Mesenchymal stem cell (in vitro differentiated cells and primary cell): ENCODE data around the gene INPP5A.
A peak's percentile ranks its signal among the peaks of the same experiment; 100 is the strongest.

ENCODE experiments used
- DNase-seq: peaks from one replicate; pipeline ENCODE4 v3.0.0-alpha.2; 2013
- H2AFZ ChIP-seq: one replicate; pipeline ENCODE4 v1.6.1; 2013; ENCODE audit warnings: low read depth, mild to moderate bottlenecking, control low read depth, inconsistent platforms, low read length, moderate library complexity
- H2AK5ac ChIP-seq: 2 replicates; pipeline ENCODE4 v1.6.1; 2013; ENCODE audit warnings: low read length, moderate library complexity, mild to moderate bottlenecking, inconsistent platforms; ENCODE audit not compliant: severe bottlenecking
- H2BK120ac ChIP-seq: one replicate; pipeline ENCODE4 v1.6.1; 2013; ENCODE audit warnings: low read depth, mild to moderate bottlenecking, inconsistent platforms, low read length, moderate library complexity
- H2BK12ac ChIP-seq, 2 experiments: one replicate each; pipeline ENCODE4 v1.6.1; 2013; ENCODE audit warnings: inconsistent platforms in 2 of 2, low read length in 2 of 2, mild to moderate bottlenecking in 2 of 2, moderate library complexity in 2 of 2, control low read depth in 1 of 2
- H2BK15ac ChIP-seq: one replicate; pipeline ENCODE4 v1.6.1; 2013; ENCODE audit warnings: mild to moderate bottlenecking, low read depth, inconsistent platforms; ENCODE audit not compliant: poor library complexity, severe bottlenecking
- H2BK5ac ChIP-seq: 2 replicates; pipeline ENCODE4 v1.6.1; 2013; ENCODE audit warnings: low read depth, mild to moderate bottlenecking, low read length, control low read depth, inconsistent platforms; ENCODE audit not compliant: poor library complexity, severe bottlenecking
- H3K14ac ChIP-seq, 2 experiments: one replicate each; pipeline ENCODE4 v1.6.1; 2013; ENCODE audit warnings: inconsistent platforms in 2 of 2, low read length in 2 of 2, control low read depth in 1 of 2, mild to moderate bottlenecking in 1 of 2, moderate library complexity in 1 of 2
- H3K18ac ChIP-seq, 2 experiments: one replicate each; pipeline ENCODE4 v1.6.1; 2013; ENCODE audit warnings: inconsistent platforms in 2 of 2, low read length in 2 of 2, control low read depth in 1 of 2, low read depth in 1 of 2, mild to moderate bottlenecking in 1 of 2
- H3K23ac ChIP-seq, 2 experiments: one replicate each; pipeline ENCODE4 v1.6.1; 2013; ENCODE audit warnings: inconsistent platforms in 2 of 2, low read length in 2 of 2, mild to moderate bottlenecking in 2 of 2, moderate library complexity in 2 of 2, control low read depth in 1 of 2
- H3K27ac ChIP-seq: 2 replicates; pipeline ENCODE4 v1.5.1; 2013; ENCODE audit warnings: mild to moderate bottlenecking, moderate library complexity, low read length, control low read depth, inconsistent platforms; ENCODE audit not compliant: poor library complexity, severe bottlenecking
- H3K27me3 ChIP-seq, 2 experiments: 2 replicates each; pipeline versions ENCODE4 v1.6.1 to v1.7.0; 2013; ENCODE audit warnings: low read length in 2 of 2, mild to moderate bottlenecking in 2 of 2, moderate library complexity in 2 of 2, control low read depth in 1 of 2, inconsistent platforms in 1 of 2; ENCODE audit not compliant: control insufficient read depth in 1 of 2, insufficient read depth in 1 of 2
- H3K36me3 ChIP-seq, 2 experiments: 2 replicates each; pipeline versions ENCODE4 v1.6.1 to v1.7.0; 2013; ENCODE audit warnings: low read length in 2 of 2, control low read depth in 1 of 2, inconsistent platforms in 1 of 2, low read depth in 1 of 2, mild to moderate bottlenecking in 1 of 2; ENCODE audit not compliant: insufficient read depth in 2 of 2, control insufficient read depth in 1 of 2
- H3K4ac ChIP-seq, 2 experiments: one replicate each; pipeline ENCODE4 v1.6.1; 2013; ENCODE audit warnings: inconsistent platforms in 2 of 2, low read length in 2 of 2, mild to moderate bottlenecking in 2 of 2, moderate library complexity in 2 of 2, control low read depth in 1 of 2, low read depth in 1 of 2
- H3K4me1 ChIP-seq: 2 replicates; pipeline ENCODE4 v1.6.1; 2013; ENCODE audit warnings: low read depth, low read length, control low read depth; ENCODE audit not compliant: control insufficient read depth, insufficient read depth
- H3K4me2 ChIP-seq: 2 replicates; pipeline ENCODE4 v1.6.1; 2013; ENCODE audit warnings: low read length, mild to moderate bottlenecking, inconsistent platforms; ENCODE audit not compliant: poor library complexity, severe bottlenecking
- H3K4me3 ChIP-seq, 2 experiments: 2 replicates each; pipeline versions ENCODE4 v1.5.1 to v1.7.0; 2013; ENCODE audit warnings: low read length in 2 of 2, mild to moderate bottlenecking in 2 of 2, control low read depth in 1 of 2, low read depth in 1 of 2; ENCODE audit not compliant: insufficient read depth in 1 of 2
- H3K79me1 ChIP-seq: replicated peaks from 2 replicates; pipeline ENCODE4 v1.6.1; 2013; ENCODE audit warnings: mild to moderate bottlenecking, control low read depth, low read length, inconsistent platforms; ENCODE audit not compliant: poor library complexity, severe bottlenecking
- H3K9ac ChIP-seq: 2 replicates; pipeline ENCODE4 v1.7.0; 2013; ENCODE audit warnings: mild to moderate bottlenecking, low read length, moderate library complexity
- H3K9me3 ChIP-seq: 2 replicates; pipeline ENCODE4 v1.7.0; 2013; ENCODE audit warnings: mild to moderate bottlenecking, low read length; ENCODE audit not compliant: control insufficient read depth
- H4K8ac ChIP-seq: one replicate; pipeline ENCODE4 v1.6.1; 2013; ENCODE audit warnings: inconsistent platforms, mild to moderate bottlenecking, low read length, moderate library complexity
- H4K91ac ChIP-seq: one replicate; pipeline ENCODE4 v1.6.1; 2013; ENCODE audit warnings: mild to moderate bottlenecking, low read length, inconsistent platforms
- WGBS: methylation state at CpG from one replicate; pipeline ENCODE4 v1.1.7; 2013; ENCODE audit warnings: mixed read lengths; 5-methylcytosine and 5-hydroxymethylcytosine counted together

The INPP5A gene

DNA sequence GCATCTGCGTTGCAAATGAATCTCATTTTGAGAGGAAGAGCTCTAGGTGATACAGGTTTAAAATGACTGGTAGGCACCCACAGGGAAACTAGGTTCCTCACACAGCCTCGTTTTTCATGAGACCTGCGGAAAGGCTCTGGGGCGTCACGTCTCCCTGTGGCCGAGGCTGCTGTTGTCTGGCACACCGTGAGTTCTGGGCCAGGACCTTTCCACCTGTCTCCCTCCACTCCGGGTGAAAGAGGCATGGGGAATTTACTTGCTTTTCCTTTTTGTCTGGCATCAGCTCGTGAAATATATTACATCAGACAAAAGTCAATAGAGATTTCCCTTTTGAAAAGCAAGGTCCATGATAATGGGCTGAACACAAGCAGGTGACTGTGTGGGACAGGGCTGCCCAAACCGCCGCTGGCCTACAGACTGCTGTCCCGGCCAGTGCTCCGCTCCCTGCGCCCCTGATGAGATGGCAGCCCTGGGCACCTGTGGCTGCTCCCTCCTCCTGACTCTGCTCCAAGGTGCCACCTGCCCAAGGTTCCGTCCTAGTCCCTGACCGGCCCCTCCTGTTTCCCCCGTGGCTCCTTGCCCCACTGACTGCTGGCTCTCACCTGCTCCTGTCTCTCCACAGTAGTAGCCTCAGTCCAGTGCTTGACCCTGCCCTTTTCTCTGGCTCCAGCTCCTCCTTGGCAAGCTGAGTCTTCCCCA, 138.8 kb downstream of the INPP5A start:
- H2BK5ac ChIP-seq, result no peak overlapping the region
- no peak overlapping the region for H2BK12ac ChIP-seq
- peaks cover 38% of the 10 kb centered on the region for H3K79me1 ChIP-seq
- H2BK120ac ChIP-seq, result no peak overlapping the region
- no peak overlapping the region for H3K18ac ChIP-seq
- no peak overlapping the region for H4K8ac ChIP-seq
- no peak overlapping the region for H2BK15ac ChIP-seq
- H3K27ac ChIP-seq, result no peak overlapping the region
- H3K4ac ChIP-seq, result no peak overlapping the region
- no peak for DNase-seq
- H3K9ac ChIP-seq, result no peak overlapping the region
- H3K4me1 ChIP-seq, result peaks cover 9% of the 10 kb centered on the region
- H3K4me2 ChIP-seq, result no peak overlapping the region
- H3K36me3 ChIP-seq, result peaks cover 3 to 18% of the 10 kb centered on the region in 2 experiments
- H3K27me3 ChIP-seq, result no peaks in the 10 kb centered on the region
- no peak overlapping the region for H3K4me3 ChIP-seq
- no peaks in the 10 kb centered on the region for H3K9me3 ChIP-seq
- peak overlapping the region in 1 of 2 experiments; percentile 11 for H3K14ac ChIP-seq
- no peak overlapping the region for H2AK5ac ChIP-seq
- no peak overlapping the region for H2AFZ ChIP-seq
- no peak overlapping the region for H3K23ac ChIP-seq
- H4K91ac ChIP-seq, result peak overlapping the region; percentile 58
- 94% methylated on average over 16 of the region's 17 CpGs for WGBS

DNA sequence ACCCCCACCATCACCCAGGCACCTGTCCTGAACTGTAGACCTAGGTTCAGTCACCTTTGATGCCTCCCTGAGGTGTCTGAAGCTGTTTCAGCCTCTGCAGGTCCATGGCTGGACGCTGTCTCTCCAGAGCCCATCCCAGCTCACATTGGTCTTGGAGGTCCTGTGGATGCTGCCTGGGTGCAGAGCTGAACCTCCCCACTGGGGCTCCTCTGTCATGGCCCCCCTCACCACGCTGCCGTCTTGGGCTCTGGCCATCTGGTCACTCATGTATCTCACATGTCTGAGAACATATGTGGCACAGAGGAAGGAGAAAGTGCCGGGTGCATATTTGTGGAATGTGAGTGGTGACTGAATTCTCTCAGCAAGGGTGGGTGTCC, 139.5 kb downstream of the INPP5A start:
- H2BK120ac ChIP-seq, result no peak overlapping the region
- no peak overlapping the region for H3K14ac ChIP-seq
- H4K8ac ChIP-seq, result no peak overlapping the region
- H3K18ac ChIP-seq, result no peak overlapping the region
- H3K27ac ChIP-seq, result no peak overlapping the region
- H3K23ac ChIP-seq, result no peak overlapping the region
- no peak overlapping the region for H2BK12ac ChIP-seq
- no peak overlapping the region for H3K4me2 ChIP-seq
- no peak overlapping the region for H3K4ac ChIP-seq
- H3K9me3 ChIP-seq, result no peaks in the 10 kb centered on the region
- no peak overlapping the region for H2BK15ac ChIP-seq
- H3K4me1 ChIP-seq, result peaks cover 5% of the 10 kb centered on the region
- no peaks in the 10 kb centered on the region for H3K27me3 ChIP-seq
- no peak overlapping the region for H2AK5ac ChIP-seq
- H3K36me3 ChIP-seq, result peaks cover 0 to 17% of the 10 kb centered on the region in 2 experiments
- H3K9ac ChIP-seq, result no peak overlapping the region
- WGBS, result 86% methylated on average over 4 of the region's 4 CpGs
- no peak overlapping the region for H3K4me3 ChIP-seq
- H2AFZ ChIP-seq, result no peak overlapping the region
- DNase-seq, result no peak
- H3K79me1 ChIP-seq, result peaks cover 33% of the 10 kb centered on the region
- no peak overlapping the region for H4K91ac ChIP-seq
- H2BK5ac ChIP-seq, result no peak overlapping the region

DNA sequence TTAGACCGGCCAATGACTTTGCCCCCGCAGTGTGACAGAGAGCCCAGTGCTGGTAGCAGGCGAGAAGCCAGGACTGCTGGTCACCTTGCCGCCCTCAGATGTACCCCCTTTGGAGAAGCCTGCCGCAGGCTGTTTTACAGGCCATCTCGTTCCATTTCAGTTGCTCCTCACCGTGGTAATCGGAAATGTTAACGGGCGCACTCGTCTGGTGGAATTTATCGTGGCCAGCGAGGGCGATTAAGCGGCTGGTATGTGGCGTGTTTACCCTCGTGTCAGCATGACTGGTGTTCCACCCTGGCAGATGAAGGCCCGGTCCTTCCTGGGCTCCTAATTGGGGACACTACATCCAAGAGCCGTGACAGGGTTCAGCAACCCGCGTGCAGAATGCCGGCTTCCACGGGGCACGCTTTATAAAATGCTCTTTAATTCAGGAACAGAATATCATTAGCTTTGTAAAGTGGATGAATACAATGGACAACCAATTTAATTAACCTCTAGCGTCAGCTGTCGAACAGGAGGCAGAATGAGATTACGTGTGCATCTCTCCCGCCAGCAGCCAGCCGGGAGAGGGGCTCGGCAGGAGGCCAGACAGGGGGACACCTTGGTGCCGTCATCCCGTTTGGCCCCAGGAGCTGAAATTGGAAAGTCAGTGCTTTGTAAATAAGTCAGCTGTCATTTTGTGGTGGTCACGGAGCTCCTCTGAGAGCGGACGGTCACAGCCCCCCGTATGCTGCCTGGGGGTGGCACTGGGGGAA, 140.1 kb downstream of the INPP5A start:
- Histone ChIP-seq H3K4ac (no peak overlapping the region), H2BK5ac (no peak overlapping the region), H3K14ac (no peak overlapping the region), H4K8ac (no peak overlapping the region), H3K4me3 (no peak overlapping the region), H4K91ac (no peak overlapping the region), H2BK120ac (no peak overlapping the region), H3K36me3 (peaks cover 0 to 21% of the 10 kb centered on the region in 2 experiments), H3K79me1 (peaks cover 33% of the 10 kb centered on the region), H2AFZ (no peak overlapping the region), H3K23ac (no peak overlapping the region), H3K4me1 (peaks cover 5% of the 10 kb centered on the region), H3K9me3 (no peaks in the 10 kb centered on the region), H2BK12ac (no peak overlapping the region), H2BK15ac (no peak overlapping the region), H3K9ac (no peak overlapping the region), H3K27ac (no peak overlapping the region), H2AK5ac (no peak overlapping the region), H3K4me2 (no peak overlapping the region), H3K18ac (no peak overlapping the region), H3K27me3 (no peaks in the 10 kb centered on the region)
- DNase-seq, result no peak
- 97% methylated on average over 33 of the region's 36 CpGs for WGBS

DNA sequence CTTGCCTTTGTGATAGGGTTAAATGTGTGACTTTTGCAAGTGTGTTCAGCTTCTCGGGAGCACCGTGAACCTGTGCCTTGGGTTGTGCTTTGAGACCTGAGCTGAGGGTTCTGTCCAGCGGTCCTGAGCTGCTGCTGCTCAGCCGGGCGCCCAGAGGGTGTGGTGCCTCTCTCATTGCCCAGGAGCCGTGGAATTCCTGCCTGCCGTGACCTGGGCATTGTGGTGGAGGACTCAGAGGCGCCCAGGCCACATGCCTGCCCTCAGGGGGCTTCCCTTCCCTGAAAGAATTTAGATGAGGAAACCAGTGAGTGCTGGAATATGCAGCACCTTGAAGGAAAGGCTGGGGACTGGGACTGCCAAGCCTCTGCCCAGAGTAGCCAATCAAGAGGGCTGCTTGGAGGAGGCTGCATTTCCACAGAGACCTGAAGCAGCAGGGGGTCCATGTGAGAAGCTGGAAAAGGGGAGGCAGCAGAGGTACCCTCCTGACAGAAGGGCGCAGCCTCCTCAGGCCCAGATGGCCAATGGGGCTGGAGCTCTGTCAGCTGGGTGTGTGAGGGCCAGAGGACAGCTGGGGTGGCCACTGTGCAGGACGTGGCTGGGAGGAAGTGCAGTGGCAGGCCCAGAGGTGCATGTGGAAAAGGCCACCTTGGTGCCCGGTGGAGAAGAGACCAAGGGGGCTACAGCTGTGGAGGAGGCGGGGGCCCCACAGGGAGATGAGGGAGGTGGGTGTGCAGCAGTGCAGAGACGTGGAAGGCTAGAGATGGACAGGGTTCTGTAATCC, 141.0 kb downstream of the INPP5A start:
- no peak overlapping the region for H3K18ac ChIP-seq
- no peak overlapping the region for H4K91ac ChIP-seq
- no peaks in the 10 kb centered on the region for H3K9me3 ChIP-seq
- no peak for DNase-seq
- H2BK120ac ChIP-seq, result no peak overlapping the region
- H3K14ac ChIP-seq, result no peak overlapping the region
- no peak overlapping the region for H2AK5ac ChIP-seq
- no peak overlapping the region for H3K4ac ChIP-seq
- peaks cover 38% of the 10 kb centered on the region for H3K79me1 ChIP-seq
- H3K36me3 ChIP-seq, result peaks cover 0 to 21% of the 10 kb centered on the region in 2 experiments
- H2BK5ac ChIP-seq, result no peak overlapping the region
- H2BK15ac ChIP-seq, result no peak overlapping the region
- H4K8ac ChIP-seq, result no peak overlapping the region
- 97% methylated on average over 13 of the region's 13 CpGs for WGBS
- H3K9ac ChIP-seq, result no peak overlapping the region
- no peak overlapping the region for H2AFZ ChIP-seq
- no peak overlapping the region for H3K4me2 ChIP-seq
- no peak overlapping the region for H3K27ac ChIP-seq
- H3K4me1 ChIP-seq, result peaks cover 5% of the 10 kb centered on the region
- H3K4me3 ChIP-seq, result no peak overlapping the region
- no peak overlapping the region for H3K23ac ChIP-seq
- H3K27me3 ChIP-seq, result no peaks in the 10 kb centered on the region
- H2BK12ac ChIP-seq, result no peak overlapping the region
